Measurements from ENCODE around the gene MSH6. TPM values are rescaled to one million over a fixed set of nuclear protein-coding genes. Genes with fewer than 3 reads are reported as not detected.

MSH6 gene
- total RNA-seq, 3 donors from 2014 or later (not counting 1 experiment from before 2014, with no cell fraction given), result 18.5 to 35.5 (median 26.2) TPM

DNA sequence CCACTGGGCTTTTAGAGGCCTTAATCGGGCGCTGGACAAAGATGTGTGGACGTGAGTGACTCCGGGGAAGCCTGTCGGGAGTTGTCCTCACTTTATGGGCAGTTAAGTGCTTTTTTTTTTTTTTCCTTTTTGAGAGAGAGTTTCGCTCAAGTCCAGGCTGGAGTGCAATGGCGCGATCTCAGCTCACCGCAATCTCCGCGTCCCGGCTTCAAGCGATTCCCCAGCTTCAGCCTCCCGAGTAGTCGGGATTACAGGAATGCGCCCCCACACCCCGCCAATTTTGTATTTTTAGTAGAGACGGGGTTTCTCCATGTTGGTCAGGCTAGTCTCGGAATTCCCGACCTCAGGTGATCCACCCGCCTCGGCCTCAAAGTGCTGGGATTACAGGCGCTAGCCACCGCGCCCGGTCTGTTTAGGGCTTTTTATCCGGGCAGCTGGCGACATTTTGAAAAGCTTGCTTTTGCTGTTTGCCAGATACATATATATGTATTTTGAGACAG, 1.5 kb downstream of the MSH6 start:
- Histone ChIP-seq H3K9me3 (ENCODE audit: control insufficient read depth, insufficient read depth, low read length) (no peaks in the 10 kb centered on the region), H3K4me1 (ENCODE audit: control insufficient read depth, insufficient read depth, low read length) (peaks cover 14% of the 10 kb centered on the region), H3K4me3 (ENCODE audit: low read length) (peak overlapping the region; percentile 79), H3K36me3 (ENCODE audit: control insufficient read depth, insufficient read depth, low read length) (no peaks in the 10 kb centered on the region), H3K27ac (ENCODE audit: low read length) (peak overlapping the region; percentile 52), H3K27me3 (ENCODE audit: control insufficient read depth, insufficient read depth, low read length) (no peaks in the 10 kb centered on the region)
- no peak for ATAC-seq
- DNase-seq, result peak in 1 of 2 donors; percentile 25
- Mint-ChIP-seq H3K4me1 (peaks cover 16 to 22% of the 10 kb centered on the region in 2 donors), H3K9me3 (no peaks in the 10 kb centered on the region), H3K27me3 (ENCODE audit: low read depth in 2 of 2) (no peaks in the 10 kb centered on the region), H3K27ac (peak overlapping the region in 1 of 2 donors; percentile 84), H3K36me3 (no peaks in the 10 kb centered on the region), H3K4me3 (peak overlapping the region; percentile 94)
- intact Hi-C loops (cut with micrococcal nuclease), result no loop called here
- 67% methylated on average over 28 of the region's 28 CpGs for WGBS (ENCODE audit: insufficient coverage)
- TF ChIP-seq, protein P1, sequence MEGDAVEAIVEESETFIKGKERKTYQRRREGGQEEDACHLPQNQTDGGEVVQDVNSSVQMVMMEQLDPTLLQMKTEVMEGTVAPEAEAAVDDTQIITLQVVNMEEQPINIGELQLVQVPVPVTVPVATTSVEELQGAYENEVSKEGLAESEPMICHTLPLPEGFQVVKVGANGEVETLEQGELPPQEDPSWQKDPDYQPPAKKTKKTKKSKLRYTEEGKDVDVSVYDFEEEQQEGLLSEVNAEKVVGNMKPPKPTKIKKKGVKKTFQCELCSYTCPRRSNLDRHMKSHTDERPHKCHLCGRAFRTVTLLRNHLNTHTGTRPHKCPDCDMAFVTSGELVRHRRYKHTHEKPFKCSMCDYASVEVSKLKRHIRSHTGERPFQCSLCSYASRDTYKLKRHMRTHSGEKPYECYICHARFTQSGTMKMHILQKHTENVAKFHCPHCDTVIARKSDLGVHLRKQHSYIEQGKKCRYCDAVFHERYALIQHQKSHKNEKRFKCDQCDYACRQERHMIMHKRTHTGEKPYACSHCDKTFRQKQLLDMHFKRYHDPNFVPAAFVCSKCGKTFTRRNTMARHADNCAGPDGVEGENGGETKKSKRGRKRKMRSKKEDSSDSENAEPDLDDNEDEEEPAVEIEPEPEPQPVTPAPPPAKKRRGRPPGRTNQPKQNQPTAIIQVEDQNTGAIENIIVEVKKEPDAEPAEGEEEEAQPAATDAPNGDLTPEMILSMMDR (IDR thresholded peaks at IDR 0.05), result no peak

DNA sequence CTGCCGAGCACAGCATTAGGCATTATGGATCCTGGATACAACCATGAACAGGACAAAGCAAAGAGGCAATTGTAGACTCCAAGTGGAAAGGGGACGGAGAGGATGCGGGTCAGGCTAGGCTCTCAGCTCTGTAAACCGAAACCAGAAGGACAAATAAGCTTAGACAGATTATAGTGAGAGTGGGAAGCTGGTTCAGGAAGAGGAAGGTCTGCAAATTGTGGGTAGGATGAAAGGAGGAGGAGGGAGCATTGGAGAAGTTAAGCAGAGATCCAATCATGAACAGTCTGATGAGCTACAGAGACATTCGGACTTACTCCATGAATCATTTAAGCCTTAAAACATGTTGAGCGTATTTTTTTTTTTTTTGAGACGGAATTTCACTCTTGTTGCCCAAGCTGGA, 3.0 kb downstream of the MSH6 start:
- TF ChIP-seq, protein P1 (IDR thresholded peaks at IDR 0.05), result no peak
- no peaks in the 10 kb centered on the region for H3K36me3 Mint-ChIP-seq
- H3K9me3 Mint-ChIP-seq, result no peaks in the 10 kb centered on the region
- Histone ChIP-seq H3K27me3 (ENCODE audit: control insufficient read depth, insufficient read depth, low read length) (no peaks in the 10 kb centered on the region), H3K4me1 (ENCODE audit: control insufficient read depth, insufficient read depth, low read length) (peaks cover 14% of the 10 kb centered on the region), H3K27ac (ENCODE audit: low read length) (no peak overlapping the region), H3K4me3 (ENCODE audit: low read length) (no peak overlapping the region), H3K36me3 (ENCODE audit: control insufficient read depth, insufficient read depth, low read length) (no peaks in the 10 kb centered on the region), H3K9me3 (ENCODE audit: control insufficient read depth, insufficient read depth, low read length) (no peaks in the 10 kb centered on the region)
- no peaks in the 10 kb centered on the region for H3K27me3 Mint-ChIP-seq (ENCODE audit: low read depth in 2 of 2)
- peak overlapping the region; percentile 25 for H3K4me3 Mint-ChIP-seq
- ATAC-seq, result no peak
- DNase-seq, result no peak
- H3K4me1 Mint-ChIP-seq, result peaks cover 20 to 26% of the 10 kb centered on the region in 2 donors
- intact Hi-C loops (cut with micrococcal nuclease), result no loop called here
- peak overlapping the region; percentile 3 to 56 for H3K27ac Mint-ChIP-seq
- WGBS (ENCODE audit: insufficient coverage), result 42% methylated on average over 7 of the region's 7 CpGs

DNA sequence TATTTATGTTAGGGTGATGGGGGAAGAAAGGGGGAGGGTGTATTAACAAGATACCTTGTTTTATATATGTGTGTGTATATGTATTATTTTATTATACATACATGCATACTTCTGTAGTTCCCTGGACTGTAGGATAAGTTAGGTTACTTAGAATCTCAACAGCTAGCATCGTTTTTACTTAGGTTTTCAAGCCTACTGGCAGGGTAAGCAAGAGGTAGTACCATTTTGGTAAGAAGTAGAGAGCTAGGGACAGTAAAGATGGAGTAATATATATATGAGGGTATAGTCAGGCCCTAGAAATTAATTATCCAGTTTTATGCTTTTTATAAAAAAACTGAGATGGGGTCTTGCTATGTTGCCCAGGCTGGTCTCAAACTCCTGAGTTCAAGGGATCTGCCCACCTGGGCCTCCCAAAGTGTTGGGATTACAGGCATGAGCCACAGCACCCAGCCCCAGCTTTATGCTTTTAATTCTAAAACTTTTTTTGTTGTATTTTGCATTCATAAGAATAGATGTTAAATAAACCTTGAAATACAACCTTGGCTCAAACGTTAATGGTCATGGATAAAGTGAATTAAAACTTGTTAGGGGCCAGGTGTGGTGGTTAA, 13.2 kb downstream of the MSH6 start:
- ATAC-seq (no peak), DNase-seq (no peak)
- intact Hi-C loops (cut with micrococcal nuclease), result no loop called here
- no peaks in the 10 kb centered on the region for H3K9me3 ChIP-seq (ENCODE audit: control insufficient read depth, insufficient read depth, low read length)
- peak overlapping the region in 1 of 2 donors; percentile 3 for H3K27ac Mint-ChIP-seq
- H3K4me3 Mint-ChIP-seq, result no peak overlapping the region
- WGBS (ENCODE audit: insufficient coverage), result 100% methylated on average over 2 of the region's 2 CpGs
- H3K4me1 ChIP-seq (ENCODE audit: control insufficient read depth, insufficient read depth, low read length), result no peaks in the 10 kb centered on the region
- H3K36me3 ChIP-seq (ENCODE audit: control insufficient read depth, insufficient read depth, low read length), result peaks cover 49% of the 10 kb centered on the region
- TF ChIP-seq, protein P1 (IDR thresholded peaks at IDR 0.05), result no peak
- H3K4me3 ChIP-seq (ENCODE audit: low read length), result no peak overlapping the region
- H3K4me1 Mint-ChIP-seq, result peaks cover 7 to 12% of the 10 kb centered on the region in 2 donors
- H3K27me3 Mint-ChIP-seq (ENCODE audit: low read depth in 2 of 2), result no peaks in the 10 kb centered on the region
- H3K36me3 Mint-ChIP-seq, result peaks cover 15% of the 10 kb centered on the region
- no peaks in the 10 kb centered on the region for H3K9me3 Mint-ChIP-seq
- H3K27me3 ChIP-seq (ENCODE audit: control insufficient read depth, insufficient read depth, low read length), result no peaks in the 10 kb centered on the region
- no peak overlapping the region for H3K27ac ChIP-seq (ENCODE audit: low read length)

All from natural killer cell (primary cell).